Fibroblast of skin of left quadriceps (primary cell): ENCODE data around the gene ASPRV1.

Source experiments
- DNase-seq, 2 experiments: peaks; one replicate each; pipeline ENCODE4 v3.0.0-alpha.2; 2013; ENCODE audit warnings: low read depth in 2 of 2

ASPRV1 gene

GRCh38 chr2:69943000-69943842 lies 18.2 kb downstream of the ASPRV1 start:
- no peak for DNase-seq

DNA sequence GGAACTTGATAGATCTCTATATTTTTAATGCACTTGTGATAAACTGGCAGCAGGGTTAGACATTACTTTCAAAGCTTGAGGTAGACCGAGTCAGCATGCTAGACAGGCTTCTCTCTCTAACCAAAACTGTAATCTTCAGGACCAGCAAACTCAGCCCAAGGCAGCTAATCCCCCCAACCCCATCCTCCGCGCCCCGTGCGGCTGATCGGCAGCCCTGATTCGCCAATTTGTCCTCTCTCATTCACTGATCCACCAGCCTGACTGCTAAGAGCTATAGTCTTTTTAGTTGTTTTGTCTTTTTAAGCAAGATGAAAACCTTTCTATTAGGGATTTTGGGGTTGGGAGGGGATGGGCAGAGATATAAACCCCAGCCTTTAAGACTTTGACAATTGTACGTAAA lies 20.7 kb downstream of the ASPRV1 start:
- no peak for DNase-seq

DNA sequence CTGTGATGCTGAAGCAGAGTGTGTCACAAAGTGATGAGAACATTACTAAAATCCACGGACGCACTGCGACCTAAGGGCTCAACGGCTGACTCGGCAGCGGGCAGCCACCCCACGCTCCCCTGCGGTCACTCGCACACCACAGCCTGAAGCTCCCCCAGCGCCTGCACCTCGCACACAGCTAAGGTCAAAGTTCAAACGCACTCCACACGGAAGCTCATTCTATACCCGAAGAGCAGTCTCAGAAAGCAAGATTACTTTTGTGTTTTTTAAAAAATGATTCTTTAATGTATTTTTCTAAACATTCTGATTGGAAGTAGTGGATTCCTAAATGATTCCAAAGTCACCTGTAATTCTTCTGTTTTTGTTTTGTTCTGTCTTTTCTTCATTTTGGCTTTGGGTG lies 21.7 kb downstream of the ASPRV1 start:
- no peak for DNase-seq

GRCh38 chr2:69937968-69938367 lies 23.5 kb downstream of the ASPRV1 start:
- DNase-seq = no peak

GRCh38 chr2:69936906-69937305 lies 24.5 kb downstream of the ASPRV1 start:
- DNase-seq = no peak

DNA sequence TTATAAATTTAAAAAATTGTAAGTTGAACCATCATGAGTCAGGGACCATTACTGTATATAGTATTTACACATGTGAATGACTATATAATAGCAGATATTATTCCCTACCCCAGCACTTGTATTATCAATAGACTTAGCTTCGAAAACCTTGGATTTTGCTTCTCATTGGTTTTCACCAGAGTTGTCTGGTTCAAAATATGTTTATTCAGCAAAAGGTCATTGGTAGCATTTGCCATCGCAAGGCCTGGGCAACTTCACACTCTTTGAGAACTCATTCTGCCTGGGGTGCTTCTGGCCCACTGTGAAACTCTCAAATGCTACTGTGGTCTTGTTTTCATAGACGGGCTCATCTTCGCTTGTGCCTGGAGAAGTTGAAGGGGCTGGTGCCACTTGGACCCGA lies 26.4 kb downstream of the ASPRV1 start:
- no peak for DNase-seq

GRCh38 chr2:69934614-69934908 lies 26.9 kb downstream of the ASPRV1 start:
- DNase-seq = no peak

GRCh38 chr2:69933839-69934613 lies 27.4 kb downstream of the ASPRV1 start:
- peak; percentile 64 for DNase-seq

DNA sequence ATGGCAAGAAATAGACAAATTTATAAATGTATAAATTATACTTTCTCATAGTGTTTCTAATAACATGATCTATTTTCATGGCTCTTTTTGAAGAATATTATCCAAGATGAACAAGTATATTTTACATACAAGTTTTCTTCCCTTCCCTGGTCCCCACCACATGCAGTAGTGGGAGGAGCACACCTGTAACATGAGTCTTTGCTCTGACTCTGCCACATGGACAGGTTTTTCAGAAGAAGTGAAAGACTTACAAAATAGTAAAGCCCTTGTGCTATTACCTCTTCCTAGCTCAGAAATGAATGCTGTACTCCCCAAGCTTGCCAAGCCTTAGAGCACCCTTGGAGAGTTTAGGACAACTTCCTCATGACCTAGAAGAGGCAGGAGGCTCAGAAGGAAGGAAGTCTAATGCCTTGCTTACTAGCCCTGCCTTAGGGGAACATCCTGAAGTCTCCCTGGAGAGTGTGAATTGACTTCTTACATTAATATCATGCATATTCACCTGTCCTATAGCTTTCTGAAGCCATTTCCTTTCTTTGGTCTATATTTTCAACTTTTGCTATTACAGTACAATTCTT lies 28.1 kb downstream of the ASPRV1 start:
- DNase-seq = no peak

GRCh38 chr2:69932596-69932922 lies 28.9 kb downstream of the ASPRV1 start:
- DNase-seq = no peak

- no peak for DNase-seq
Measured at GRCh38 chr2:69931832-69932595, 29.4 kb downstream of the ASPRV1 start.

DNA sequence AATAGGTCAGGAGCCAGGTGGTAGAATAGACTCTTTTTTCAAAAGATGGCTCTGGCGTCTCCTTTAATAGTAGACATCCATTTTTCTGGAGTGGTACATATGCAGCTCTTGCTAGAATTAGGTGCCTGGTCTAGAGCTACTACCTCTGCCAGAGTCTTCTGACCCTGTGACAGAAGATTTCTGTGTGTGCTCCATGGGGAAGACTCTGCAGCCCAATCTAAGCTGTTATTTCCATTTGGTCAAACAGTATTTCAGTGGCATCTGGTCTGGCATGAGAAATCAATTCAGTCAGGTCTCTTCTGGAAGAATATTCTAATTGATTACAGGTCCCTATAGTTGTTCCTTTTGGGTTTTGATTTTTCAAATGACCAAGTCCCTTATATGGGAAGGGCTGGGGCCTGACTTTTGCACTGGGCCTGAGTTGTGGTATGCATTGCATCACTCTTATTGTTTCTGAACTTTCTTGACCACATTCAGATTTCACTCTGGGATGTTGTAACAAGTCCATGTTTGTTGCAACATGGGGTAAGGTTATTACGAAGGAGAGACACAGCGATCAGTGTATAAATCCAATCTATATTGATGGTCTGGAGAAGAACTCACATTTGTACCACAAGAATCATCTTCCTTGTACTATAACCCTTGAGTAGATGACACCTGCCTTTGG lies 34.4 kb downstream of the ASPRV1 start:
- no peak for DNase-seq

- no peak for DNase-seq
Measured at GRCh38 chr2:69923116-69923515, 38.3 kb downstream of the ASPRV1 start.

DNA sequence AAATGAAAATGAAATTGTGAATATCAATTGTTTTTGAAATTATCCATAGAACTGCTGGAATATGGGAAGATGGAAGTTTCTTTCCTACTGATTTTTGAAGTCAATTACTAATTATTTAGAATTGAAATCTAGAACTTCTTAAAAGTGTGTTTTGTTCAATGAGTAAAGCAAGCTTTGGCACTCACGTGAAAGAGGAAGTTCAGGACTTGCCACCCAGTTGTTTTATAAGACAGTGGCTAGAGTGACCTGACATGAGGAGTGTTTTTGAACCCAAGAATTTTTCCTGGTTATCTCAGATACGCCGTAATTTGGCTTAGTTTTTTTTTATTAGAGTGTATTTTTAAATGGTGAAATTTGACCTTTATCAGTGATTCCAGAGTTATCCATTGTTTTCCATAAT lies 43.0 kb downstream of the ASPRV1 start:
- no peak for DNase-seq

DNA sequence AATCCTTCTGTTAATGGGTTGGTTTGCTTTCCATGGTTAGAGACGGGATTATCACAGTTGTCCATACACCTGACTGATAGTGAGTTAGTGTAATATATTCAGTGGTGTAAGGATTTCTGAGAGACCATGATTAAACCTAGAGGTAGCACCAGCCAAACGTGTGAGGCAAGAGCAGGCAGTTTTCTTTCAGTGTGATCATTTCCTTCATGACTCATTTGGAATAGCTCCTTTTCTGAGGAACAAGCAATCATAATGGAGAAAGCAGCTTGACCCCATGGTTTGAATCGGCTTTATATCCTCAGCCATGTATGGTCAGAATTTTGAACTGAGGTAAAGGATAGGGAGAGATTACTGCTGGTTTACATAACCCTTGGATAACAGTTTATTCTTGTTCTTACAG lies 43.6 kb downstream of the ASPRV1 start:
- peak; percentile 44 to 48 for DNase-seq

GRCh38 chr2:69916106-69916505 lies 45.3 kb downstream of the ASPRV1 start:
- no peak for DNase-seq

DNA sequence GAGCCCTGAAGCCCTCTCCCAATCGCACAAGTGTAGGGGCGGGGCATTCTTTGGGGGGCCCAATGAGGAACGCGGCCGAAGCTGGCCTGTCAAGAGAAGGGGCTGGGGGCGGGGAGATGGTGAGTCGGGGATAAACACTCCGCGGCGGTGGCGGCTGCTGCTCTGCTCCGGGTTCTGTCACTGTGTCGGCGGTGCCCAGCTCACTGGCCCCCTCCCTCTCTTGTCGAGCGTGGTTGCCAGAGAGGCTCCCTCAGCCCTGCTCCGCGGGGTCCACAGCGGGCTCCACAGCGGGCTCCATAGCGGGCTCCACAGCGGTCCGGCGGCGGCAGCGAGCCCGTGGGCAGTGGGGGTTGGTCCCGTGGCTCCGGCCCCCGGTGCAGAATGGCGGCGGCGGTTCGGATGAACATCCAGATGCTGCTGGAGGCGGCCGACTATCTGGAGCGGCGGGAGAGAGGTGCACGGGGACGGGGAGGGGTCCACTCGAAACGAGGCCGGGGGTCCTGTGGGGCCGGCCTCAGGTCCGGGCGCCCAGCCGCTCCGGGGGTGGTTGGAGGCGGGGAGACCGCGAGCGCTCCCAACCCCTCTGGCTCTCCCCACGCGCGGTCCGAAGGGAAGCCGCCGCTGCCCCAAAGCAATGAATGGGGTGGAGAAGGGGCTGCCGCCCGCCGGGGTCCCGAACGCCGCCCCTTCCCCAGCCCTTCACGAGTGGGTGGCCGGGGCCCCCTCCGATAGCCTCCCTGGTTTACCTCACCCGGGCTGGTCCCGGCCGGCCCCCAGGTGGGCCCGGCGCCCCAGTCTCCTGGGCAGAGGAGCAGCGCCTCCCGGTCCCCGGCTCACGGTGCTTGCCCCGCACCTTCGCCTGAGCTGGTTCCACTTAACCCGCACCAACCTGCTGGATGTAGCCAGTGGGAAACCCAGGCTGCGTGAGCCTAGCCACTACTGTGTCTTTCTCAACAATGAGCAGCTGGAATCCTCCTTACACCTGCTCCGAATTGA lies 46.2 kb downstream of the ASPRV1 start, which contains the start of gene MXD1:
Gene MXD1 (plus strand): TSS at position 160 of the 996 bp plus-strand sequence. CDS start 222 bp downstream, at position 382.
- DNase-seq = no peak

- peak; percentile 100 for DNase-seq
Measured at GRCh38 chr2:69914164-69914949, 47.1 kb downstream of the ASPRV1 start.

DNA sequence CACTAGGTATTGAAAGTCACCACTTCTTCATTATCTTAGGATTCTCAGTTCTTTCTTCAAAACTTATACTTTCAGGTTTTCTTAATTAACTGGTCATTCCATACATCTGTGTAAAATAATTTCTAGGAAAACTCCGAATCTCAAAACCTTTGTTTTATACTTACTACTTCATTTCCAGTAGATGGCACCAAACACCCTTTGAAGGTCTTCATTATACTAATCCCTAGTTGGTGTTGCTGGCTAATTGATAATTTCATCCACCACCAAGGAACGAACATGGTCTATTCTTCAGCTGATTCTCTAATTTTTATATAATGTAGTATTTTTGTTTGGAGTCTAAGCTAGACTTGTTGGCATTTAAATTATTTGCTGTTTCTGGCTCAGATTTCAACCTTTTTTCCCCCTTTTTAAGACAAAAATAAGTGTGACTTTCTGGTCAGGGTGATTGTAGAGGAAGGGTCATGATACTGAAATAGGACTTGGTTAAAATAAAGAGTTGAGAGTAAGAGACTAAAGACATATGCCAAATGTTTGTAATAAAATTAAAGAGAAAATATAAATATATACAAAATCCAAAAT lies 49.4 kb downstream of the ASPRV1 start:
- DNase-seq = peak; percentile 37 to 39
